HEK293T (cell line): ENCODE measurements around the gene MPP3.

Source experiments
- ARNT ChIP-seq: fragments of 450-650 bp; IDR thresholded peaks from 2 replicates; pipeline ENCODE4 v1.6.1; 2017; ENCODE audit warnings: mild to moderate bottlenecking
- BHLHE40 ChIP-seq: fragments of 450-650 bp; IDR thresholded peaks from 2 replicates; pipeline ENCODE4 v1.6.1; 2016; ENCODE audit warnings: mild to moderate bottlenecking, moderate library complexity, borderline replicate concordance
- CTBP1 ChIP-seq: fragments of 450-650 bp; IDR thresholded peaks from 2 replicates; pipeline ENCODE4 v1.6.1; 2016; ENCODE audit warnings: borderline replicate concordance
- ELF4 ChIP-seq: fragments of 450-650 bp; IDR thresholded peaks from 2 replicates; pipeline ENCODE4 v1.6.1; 2017; ENCODE audit warnings: antibody characterized with exemption
- FOXK2 ChIP-seq: fragments of 450-650 bp; IDR thresholded peaks from 2 replicates; pipeline ENCODE4 v1.6.1; 2016; ENCODE audit warnings: mild to moderate bottlenecking
- HDGF ChIP-seq: fragments of 450-650 bp; IDR thresholded peaks from 2 replicates; pipeline ENCODE4 v1.6.1; 2017; ENCODE audit warnings: antibody characterized with exemption, borderline replicate concordance
- SP1 ChIP-seq: fragments of 450-650 bp; IDR thresholded peaks from 2 replicates; pipeline ENCODE4 v1.6.1; 2017
- SUZ12 ChIP-seq: fragments of 450-650 bp; IDR thresholded peaks from 2 replicates; pipeline ENCODE4 v1.6.1; 2016; ENCODE audit warnings: mild to moderate bottlenecking
- TARDBP ChIP-seq: fragments of 450-650 bp; IDR thresholded peaks from 2 replicates; pipeline ENCODE4 v1.6.1; 2016
- TF ChIP-seq, protein P1 (sequence below): fragments of 450-650 bp; IDR thresholded peaks from 2 replicates; pipeline ENCODE4 v1.6.1; 2016

DNA sequence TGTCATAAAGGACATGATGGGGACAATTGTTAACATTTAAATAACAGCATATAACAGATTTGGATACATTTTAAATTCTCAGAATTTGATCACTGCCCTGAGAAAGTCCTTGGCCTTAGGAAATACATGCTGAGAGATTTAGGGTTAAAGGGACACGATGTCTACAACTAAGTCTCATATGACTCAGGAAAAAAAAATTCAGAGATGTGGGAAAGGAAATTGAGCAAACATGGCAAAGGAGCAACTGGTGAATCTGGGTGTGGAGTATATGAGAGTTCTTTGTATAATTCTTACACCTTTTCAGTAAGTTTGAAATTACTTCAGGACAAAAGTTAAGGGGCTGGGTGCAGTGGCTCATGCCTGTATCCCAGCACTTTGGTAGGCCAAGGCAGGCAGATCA, 18.2 kb downstream of the MPP3 start:
- no peak for TF ChIP-seq ELF4
- no peak for TF ChIP-seq FOXK2
- TF ChIP-seq SP1 = no peak
- no peak for TF ChIP-seq ARNT
- TF ChIP-seq TARDBP = no peak
- no peak for TF ChIP-seq HDGF
- no peak for TF ChIP-seq SUZ12
- TF ChIP-seq, protein P1, sequence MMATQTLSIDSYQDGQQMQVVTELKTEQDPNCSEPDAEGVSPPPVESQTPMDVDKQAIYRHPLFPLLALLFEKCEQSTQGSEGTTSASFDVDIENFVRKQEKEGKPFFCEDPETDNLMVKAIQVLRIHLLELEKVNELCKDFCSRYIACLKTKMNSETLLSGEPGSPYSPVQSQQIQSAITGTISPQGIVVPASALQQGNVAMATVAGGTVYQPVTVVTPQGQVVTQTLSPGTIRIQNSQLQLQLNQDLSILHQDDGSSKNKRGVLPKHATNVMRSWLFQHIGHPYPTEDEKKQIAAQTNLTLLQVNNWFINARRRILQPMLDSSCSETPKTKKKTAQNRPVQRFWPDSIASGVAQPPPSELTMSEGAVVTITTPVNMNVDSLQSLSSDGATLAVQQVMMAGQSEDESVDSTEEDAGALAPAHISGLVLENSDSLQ = no peak
- TF ChIP-seq CTBP1 = no peak
- TF ChIP-seq BHLHE40 = no peak
